HG02759 (cell line): ENCODE measurements around the gene SUN5.

Experiments
- ATAC-seq: cut with Tn5 transposase; IDR thresholded peaks from one replicate; pipeline ENCODE4 v1.9.1; 2021; ENCODE audit warnings: mild to moderate bottlenecking, moderate library complexity; ENCODE audit not compliant: unreplicated experiment

Gene SUN5

DNA sequence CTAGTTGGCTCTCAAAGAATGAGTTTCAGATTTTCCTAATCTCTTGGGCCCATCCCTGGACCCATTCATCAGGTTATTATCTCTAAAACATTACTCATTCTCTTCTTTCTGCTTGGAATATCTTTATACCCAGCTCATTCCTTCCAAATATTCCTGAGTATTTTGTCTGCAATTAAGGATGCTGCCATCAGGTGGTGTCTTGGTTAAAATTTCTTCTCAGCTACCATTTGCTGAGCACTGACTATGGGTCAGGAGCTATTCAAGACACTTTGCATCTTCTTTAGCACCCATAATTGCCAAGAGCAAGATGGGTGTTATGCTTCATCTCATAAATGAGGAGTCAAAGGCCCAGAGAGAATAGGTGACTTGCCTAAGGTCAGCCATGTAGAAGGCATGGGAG, 8.4 kb downstream of the SUN5 start:
- no peak for ATAC-seq

DNA sequence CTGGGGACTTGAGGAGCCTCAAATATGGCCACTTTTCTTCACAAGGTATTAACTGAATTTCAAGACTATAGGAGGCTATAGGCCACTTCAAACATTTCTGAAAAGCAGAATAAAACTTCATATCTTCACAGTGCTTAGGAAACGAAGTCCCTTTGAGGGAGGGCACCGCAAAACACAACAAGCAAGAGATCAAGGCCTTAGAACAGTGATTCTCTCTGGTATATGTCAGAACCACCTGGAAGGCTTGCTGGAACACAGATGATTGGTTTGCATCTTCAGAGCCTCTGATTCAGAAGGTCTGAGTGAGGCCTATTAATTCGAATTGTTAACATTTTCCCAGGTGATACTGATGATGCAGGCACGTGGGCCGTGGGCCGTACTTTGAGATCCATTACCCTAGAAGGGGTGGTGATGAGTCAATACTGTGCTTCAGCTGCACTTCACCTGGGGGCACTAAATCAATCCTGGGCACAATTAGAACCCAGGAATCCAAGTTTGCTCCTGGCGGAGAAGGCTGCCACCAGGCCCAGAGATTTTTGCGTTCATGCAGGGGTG, 10.7 kb downstream of the SUN5 start:
- ATAC-seq: no peak

DNA sequence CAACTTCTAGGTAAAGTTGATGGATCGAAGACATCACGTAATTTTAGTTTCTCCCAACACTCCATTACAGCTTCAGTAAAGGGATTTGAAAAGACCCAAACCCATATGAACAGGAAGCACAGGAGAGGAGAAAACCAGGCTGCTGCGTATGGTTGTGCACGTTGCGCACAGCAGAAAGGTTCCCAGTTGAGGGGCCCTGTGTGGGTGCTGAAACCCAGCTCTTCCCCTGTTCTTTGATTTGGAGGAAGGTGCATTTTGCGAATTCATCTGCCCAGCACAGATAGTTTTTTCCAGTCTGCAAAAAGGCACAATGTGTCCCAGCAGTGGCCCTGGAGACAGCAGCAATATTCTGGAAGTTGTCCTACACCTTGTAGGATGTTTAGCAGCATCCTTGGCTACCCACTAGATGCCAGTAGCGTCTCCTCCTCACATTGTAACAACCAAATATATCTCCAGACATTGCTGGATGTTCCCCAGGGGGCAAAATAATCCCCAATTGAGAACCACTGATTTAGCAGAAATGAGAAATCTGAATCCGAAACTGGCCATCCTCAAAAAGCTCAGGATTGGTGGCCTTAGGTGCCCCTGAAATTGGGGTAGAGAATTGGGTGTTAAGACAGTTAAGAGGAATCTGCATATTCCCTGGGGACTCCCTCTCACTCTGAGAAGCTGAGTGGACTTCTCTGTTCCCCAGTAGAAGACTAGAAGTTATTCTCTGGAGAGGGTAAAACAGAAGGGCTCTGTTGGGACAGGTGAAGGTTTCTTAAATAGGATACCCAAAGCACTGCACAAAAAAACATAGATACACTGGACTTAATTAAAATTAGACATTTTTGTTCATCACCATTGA, 12.2 kb downstream of the SUN5 start:
- no peak for ATAC-seq

DNA sequence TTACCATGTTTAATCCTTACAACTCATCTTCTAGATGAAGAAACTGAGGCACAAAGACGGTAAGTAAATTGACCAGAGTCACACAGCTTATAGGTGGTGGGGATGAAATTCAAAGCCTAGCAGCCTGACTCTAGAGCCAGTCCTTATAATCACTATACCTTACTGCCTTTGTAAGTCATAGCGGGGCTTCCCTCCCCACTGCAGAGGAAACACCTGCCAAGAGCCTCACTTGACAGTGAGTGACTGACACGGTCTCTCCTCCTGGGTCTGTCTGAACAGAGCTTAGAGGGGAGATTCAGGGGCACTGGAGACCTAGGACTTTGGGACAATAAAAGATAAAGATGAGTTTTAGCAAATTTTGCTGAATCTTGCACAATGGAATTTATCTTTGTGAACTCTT, 12.8 kb downstream of the SUN5 start:
- no peak for ATAC-seq

DNA sequence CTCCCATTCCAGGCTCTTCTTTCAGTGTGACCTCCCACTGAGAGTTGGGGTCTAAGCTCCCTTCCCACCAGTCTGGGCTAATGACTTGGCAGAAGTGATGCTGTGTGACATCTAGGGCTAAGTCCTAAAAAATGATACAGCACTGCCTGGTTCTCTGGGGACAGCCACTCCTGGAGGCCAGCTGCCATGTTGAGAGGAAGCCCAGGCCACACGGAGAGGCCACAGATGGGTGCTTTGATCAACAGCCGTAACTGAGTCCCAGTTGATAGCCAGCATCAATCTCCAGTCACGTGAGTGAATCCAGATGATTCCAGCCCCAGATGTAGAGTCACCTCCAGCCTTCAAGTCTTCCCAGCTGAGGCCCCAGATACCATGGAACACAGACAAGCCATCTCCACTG, 13.8 kb downstream of the SUN5 start:
- no peak for ATAC-seq

DNA sequence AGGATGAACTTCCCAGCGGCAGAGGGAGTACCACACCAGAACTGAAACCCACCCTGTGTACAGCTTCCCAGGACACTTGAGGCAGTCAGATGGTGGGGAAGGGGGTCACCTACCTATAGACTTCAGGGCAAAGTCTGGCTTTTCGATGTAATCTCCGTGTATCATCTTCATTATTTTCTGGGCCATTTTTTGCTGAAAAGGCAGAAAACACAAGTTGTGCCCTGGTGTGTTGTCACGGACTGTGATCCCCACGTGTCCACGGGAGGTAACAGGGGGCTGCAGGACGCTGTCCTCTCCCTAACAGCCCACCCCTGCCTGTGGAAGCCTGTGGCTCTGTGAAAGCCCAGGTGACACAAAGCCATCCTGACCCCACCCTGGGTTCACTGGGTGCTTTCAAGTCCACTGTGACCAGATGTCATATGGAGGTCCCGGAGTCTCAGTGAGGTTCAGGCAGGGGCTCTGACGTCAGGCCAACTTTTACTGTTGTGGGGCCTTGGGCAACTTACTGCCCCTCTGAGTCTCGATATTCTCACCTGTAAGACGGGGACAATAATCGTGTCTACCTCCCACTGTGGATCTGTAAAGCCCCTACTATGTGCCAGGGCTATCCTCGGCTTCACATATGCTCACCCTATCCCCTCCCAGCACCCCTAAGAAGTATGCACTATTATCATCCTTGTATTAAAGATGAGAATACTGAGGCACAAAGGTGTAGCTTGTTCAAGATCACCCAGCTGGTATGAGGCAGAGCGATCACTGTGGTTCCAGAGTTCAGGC, 14.5 kb downstream of the SUN5 start:
- no peak for ATAC-seq

DNA sequence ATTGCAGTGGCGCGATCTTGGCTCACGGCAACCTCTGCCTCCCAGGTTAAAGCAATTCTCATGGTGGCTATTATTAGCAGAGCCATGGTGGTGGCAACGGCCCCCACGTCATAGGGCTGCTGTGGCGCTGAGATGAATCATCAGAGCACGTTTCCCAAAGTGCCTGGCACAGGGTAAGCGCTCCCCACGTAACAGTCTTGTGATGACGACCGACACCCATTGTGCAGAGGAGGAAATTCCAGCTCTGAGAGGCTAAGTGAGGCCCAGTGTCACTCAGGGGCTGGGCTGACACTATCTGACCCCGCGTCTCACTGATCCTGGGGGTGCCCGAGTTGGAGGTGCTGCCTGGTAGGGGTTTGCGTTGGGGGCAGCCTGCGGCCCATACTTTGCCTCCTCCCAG, 16.2 kb downstream of the SUN5 start:
- no peak for ATAC-seq

DNA sequence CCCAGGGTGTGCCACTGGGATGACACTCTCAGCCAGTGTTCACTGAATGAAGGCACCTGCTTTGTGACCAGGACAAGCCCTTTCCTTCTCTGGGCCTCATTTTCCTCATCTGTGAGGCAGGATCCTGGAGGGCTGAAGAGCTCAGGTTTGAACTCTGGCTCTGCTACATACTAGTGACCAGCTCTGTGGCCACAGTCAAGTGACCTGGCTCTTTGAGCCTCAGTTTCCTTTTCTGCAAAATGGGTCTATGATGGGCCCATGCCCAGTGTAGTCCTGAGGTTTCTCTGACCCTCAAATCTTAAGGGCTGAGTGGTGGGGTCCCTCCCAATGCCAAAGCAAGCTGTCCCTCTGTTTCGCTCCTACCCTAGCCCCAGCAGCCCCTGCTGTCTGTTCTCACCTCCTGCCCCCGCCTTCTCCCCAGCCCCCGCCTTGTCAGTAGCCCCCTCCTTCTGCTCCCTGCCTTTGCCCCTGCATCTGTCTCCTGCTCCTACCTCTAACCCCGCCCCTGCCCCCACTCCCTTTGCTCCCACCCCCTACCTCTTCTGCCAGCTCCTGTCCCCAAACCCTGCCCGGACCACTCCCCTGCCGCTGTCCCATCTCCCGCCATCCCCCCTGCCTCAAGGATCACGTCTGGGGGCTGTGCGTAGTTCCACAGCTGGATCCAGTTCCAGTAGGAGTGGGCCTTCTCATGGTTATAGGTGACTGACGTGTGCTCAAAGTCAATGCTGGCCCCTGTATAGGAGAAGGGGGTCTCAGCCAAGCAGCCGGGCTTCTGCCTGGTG, 17.0 kb downstream of the SUN5 start:
- ATAC-seq: no peak

DNA sequence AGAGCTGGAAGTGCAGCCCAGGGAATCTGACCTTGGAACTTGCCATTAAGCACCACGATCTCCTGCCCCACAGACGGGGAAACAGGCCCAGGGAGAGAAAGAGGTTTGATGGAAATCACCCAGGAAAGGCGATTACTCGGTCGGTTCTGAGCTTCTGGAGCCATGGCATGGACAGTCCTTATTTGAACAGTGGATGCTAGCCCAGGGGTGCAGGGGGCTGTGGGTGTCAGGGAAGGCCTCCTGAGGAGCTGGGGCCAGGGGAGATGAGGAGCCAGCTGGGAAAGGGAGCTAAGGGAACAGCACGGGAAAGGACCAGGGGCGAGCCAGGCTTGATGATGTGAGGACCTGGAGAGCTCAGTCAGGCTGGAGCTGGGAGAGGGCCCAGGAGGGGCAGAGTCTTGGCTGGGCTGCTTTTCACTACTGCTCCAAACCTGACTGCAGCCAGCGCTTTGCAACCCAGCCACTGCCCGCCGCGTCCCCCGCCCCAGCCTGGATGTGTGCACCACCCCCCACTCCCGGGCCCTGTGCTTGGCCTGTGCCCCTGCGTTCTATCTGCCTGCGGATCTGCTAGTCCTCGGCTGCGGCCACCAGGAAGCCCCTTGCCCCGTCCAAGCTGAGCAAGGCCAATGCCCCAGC, 17.8 kb downstream of the SUN5 start:
- no peak for ATAC-seq

DNA sequence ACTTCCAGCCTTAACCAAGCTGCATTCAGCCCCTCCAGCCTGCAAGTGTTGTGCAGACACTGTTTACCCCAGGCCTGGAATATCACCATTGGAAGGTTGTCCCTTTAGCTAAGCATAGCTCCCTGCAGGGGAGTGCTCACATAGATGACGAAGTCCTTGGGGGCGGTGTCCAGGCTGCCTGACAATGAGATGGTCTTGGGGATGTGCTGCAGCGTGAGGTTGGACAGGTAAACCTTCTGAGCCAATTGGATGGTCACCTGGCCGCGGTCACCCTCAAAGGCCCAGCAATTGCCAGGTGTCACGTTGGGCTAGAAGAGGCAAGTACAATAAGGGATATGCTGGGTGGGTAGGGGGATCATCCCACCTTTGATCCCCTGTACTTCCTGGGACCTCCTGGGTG, 18.6 kb downstream of the SUN5 start:
- no peak for ATAC-seq

DNA sequence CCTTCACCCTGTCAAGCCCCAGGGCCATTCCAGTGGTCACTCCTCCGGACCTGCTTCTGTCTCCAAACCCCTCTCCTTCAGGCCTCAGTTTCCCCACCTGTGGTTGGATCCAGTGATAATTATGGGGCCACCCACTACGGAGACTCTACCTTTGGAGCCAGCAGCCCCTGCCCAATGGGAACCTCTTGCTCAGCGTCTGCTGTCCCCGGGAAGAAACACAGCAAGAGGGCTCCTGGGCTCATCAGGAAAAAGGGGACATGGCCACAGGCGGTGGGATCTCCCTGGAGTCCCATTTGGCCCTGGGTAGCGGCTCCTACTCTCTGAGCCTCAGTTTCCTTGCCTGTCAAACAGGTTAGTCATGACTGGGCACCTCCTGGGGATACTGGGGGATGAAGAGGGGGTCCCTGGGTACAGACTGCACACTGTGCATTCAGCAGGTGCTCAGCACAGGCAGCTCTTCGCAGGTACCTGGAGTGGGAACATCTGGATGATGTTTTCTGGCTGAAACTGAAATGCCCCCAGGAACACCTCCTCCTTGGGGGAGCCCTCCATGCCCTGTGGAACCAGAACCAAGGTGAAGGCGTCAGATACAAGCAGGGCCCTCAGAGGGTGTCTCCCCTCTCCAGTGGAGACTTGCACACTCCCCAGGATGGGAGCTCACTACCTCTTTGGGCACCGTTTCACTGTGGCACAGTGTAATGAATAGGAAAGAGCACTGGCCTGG, 19.4 kb downstream of the SUN5 start:
- ATAC-seq: no peak

DNA sequence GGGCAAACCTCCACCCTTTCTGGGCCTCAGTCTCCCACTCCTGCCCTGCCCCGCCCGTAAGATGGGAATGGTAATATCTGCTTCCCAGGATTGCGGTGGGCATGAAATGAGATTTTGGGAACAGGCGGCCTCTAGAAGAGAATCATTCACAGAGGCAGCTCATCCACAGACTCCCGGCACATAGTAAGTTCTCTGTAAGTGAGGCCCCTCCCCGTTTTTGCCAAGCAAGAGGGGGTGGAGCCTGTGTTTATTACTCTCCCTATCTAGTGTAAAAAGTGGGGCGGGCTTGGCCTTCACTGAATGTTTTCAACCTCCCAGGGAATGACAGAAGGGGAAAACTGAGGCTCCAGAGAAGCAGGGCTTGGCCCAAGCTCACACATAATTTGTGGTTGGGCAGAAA, 20.0 kb downstream of the SUN5 start:
- ATAC-seq: no peak

DNA sequence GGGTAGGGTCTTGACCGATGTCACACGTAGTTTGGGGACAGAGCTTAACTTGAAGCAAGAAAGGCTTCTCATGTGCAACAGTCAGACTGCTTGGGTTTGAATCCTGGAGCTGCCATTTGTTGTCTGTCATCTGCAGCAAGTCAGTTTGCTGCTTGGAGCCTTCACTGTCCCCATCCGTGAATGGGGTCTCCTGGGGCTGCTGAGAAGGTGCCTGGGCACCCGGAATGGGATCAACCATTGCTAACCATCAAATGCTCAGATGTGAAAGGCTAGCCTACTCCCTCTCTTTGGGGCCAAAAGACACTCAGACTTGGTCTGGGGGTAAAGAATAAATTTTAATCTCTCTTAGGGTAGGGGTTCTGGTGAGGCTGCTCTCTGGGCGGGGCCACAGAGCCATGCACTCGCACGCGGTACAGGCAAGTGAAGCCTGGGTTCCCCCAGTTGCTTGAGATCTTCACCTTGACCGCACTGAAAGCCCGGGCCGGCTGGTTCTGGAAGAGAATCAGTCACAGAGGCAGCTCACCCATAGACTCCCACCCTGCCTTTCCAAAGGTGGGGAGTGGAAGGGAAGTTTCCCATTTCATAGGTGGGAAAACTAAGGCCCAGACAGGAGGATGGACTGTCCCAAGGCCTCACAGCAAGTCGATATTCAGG, 20.6 kb downstream of the SUN5 start:
- no peak for ATAC-seq

DNA sequence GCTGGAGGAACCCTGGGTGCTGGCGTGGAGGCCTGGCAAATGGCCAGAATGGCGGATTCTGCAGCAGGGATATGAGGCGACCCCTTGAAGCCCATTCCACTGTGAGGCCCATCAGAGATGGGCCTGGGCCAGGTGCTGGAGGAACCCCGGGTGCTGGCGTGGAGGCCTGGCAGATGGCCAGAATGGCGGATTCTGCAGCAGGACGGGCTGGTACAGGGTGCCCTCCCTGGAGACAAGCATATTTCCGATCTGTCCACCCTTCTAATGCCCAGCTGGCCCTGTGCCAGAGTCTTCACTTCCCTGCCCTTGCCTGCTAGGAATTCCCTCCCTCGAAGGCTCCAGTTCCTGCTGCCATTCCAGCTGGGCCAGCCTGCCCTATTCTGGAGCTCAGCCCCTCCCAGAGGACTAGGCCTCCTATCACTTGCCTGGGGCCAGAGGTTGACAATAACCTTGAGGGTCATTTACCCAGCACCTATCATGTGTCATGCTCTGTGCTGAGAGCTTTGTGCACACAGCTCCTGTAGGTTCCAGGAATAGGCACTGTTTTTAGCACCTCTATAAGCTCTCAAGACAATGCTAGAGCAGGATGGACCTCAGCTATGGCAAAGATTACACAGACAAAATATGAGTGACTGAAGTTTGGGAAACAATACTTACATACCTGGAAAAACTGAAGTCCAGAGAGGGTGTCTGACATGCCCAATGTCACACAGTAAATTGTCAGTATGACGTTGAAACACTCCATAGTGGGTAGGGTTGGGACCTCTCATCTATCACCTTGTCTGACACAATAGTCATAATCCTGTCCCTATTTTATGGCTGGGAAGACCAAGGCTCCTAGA, 21.4 kb downstream of the SUN5 start:
- ATAC-seq: no peak

DNA sequence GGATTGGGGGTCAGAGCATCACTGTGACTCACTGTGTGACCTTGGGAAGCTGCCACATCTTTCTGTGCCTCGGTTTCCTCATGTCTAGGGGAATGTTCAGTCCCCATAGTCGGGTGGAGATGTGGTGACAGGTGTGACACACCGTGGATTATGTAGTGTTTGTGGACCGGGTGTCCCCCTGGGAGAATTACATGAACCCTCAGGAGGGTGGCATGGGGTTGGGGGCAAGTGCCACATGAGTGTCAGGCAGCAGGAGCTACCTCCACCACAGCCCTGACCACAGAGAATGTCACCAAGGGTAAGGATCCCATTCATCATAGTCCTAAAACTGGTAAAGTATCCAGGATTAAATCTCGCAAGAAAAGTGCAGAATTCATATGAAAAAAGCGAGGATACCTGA, 23.2 kb downstream of the SUN5 start:
- ATAC-seq: no peak

DNA sequence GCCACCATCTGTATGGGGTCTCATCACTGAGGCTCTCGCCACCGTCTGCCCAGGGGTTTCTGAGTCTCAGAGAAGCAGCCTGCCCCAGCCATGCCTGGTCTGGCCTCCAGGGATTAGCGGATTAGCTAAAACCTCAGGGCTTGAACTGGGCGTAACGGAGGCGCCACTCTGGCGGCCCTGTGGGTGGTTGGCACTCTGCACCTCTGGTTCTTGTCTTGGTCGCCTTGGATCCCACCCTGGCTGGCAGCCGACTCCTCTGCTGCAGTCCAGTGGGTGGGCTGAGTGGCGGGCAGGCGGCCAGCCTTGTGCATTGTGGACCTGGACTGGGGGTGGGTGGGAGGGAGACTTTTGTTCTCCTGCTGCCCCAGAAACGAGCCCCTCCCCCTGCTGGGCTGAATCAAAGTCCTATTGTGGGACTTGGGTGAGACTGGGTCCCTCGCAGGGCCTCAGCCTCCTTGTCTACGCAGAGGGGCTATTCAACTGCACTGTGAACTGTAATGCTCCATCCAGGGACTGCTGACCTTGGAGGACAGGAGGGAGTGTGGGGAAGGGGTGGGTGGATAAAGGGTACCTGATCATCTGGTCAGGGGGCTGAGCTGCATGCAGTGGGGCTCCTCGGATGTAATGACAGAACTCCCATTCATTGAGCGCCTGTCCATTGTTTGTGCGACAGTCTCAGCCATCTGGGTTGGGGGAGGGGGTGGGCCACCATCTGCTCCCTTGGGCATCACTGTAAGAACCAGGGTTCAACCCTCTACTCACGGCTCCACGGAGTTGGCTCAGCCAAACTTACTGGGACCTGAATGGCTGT, 23.9 kb downstream of the SUN5 start:
- no peak for ATAC-seq

DNA sequence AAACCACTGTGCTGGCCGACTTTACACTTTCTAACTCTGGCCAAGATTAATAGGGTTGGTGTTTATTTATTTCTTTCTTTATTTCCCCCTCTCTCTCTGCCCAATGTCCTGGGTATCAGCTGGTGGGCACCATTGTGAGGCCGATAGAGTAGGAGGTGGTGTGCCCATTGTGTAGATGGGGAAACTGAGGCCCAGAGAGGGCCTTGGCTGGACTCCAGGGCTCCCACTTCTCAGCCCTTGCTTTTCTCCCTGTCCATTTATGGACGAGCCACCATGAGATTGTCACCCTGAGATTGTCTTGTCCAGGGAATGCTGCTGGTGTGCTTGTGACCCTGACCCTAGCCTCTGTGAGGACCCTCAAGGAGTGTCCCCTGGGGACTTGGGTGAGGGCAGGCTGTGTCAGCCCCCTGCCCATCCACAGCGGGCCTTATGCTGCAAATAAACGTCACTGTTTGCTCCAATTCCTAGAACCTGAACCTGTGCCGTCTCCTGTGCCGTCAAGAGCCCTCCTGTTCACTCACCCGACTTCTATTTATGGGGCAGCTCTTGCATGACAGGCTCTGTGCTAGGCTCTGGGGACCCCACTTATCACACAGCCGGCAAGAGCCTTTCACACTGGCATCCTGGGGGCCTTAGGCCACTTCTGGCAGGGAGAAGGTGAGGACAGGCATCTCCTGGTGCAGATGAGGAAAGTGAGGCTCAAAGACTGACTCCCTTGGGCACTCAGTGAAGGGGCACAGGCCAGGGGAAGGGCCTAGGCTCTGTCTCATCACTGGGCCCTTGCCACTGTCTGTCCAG, 24.8 kb downstream of the SUN5 start:
- ATAC-seq: no peak
